ENCODE results near the gene LITAF.
"Not testable (repeated sequence)": the region's sequence is repeated elsewhere in the genome, so short reads cannot be mapped to it uniquely, and the experiment has no call there.

LITAF gene

DNA sequence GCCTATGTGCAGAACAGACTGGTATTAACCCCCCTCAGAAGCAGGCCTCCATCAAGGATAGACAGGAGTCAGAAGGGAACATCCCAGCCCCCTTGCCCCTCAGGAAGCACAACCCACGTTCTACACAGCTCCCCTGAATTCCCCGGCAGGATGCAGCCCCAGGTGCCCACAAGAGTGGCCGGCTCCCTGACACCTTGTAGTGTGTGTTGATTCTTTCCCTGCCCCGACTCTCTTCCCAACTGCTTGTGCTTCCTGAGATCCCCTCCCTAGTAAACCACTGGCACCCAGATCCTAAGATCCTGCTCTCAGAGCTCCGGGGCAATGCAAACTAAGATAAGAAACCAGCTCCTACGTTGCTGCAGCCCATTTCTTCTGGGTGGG lies 34.8 kb upstream of the LITAF start:
- no peak for DNase-seq (ENCODE audit: insufficient read length, low spot score)
- FAIRE-seq: no peak

DNA sequence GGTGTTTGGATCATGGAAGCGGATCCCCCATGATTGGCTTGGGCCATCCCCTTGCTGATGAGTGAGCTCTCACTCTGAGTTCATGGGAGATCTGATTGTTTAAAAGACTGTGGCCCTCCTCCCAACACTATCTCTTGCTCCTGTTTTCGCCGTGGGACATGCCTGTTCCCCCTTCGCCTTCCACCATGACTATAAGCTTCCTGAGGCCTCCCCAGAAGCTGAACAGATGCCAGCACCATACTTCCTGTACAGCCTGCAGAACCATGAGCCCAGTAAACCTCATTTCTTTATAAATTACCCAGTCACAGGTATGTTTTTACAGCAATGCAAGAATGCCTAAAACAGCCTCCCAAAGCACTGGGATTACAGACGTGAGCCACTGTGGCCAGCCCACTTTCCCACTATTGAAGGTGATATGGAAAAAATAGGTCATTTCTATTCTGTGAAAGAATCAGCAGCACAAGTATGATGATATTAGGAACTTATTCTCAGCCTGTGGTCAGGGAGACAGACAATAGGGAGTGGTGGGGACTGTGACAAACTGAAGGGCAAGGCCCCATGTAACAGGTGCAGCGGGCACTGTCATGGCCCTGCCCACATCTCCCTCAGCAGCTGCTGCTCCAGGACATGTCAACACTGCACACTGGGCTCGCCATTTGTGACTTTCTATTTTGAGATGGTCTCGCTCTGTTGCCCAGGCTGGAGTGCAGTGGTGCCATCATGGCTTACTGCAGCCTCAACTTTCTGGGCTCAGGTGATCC lies 33.7 kb upstream of the LITAF start:
- FAIRE-seq: no peak
- DNase-seq (ENCODE audit: insufficient read length, low spot score): no peak

DNA sequence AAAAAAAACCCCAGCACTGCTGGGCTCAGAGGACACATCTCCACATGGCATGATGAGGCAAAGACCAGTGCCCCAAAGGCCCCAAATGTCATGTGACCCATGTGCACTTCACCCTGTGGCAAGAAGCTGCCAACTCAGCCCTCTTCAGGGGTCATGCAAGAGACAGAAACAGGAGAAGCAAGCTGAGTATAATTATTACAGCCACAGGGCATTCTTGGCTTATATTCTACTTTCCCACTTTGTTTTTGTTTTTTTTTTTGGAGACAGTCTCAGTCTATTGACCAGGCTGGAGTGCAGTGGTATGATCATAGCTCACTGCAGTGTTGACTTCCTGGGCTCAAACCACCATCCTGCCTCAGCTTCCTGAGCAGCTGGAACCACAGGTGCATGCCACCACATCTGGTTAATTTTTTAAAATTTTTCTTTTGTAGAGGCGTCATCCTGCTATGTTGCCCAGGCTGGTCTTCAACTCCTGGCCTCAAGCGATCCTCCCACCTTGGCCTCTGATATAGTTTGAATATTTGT lies 32.7 kb upstream of the LITAF start:
- DNase-seq (ENCODE audit: insufficient read length, low spot score): no peak
- FAIRE-seq: peak; percentile 80

DNA sequence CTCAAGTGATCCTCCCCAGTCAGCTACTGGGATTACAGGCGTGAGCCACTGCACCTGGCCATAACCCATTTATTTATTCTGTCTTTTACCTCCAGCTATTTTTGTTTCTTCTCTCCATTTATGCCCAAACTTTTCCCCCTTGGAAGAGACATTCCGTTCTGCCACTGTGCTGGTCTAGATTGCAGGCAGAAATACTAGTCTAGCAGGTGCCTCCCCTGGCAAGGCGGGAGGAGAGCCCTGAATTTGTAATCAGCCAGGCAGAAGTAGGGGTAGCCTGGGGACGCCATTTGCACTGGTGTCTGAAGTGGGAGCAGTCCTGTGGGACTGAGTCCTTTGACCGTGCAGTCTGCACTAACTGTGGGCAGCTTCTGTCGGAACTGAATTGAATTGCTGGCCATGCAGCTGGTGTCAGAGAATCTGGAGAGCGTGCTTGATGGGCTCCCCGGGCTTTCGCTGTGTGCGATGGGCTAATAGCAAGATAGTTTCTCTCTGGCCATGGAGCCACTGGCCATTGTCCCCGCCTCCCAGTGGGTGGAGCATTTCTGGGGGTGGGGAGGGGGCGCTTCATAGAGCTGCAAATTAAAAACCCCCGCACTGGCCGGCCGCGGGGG lies 31.5 kb upstream of the LITAF start:
- no peak for FAIRE-seq

DNA sequence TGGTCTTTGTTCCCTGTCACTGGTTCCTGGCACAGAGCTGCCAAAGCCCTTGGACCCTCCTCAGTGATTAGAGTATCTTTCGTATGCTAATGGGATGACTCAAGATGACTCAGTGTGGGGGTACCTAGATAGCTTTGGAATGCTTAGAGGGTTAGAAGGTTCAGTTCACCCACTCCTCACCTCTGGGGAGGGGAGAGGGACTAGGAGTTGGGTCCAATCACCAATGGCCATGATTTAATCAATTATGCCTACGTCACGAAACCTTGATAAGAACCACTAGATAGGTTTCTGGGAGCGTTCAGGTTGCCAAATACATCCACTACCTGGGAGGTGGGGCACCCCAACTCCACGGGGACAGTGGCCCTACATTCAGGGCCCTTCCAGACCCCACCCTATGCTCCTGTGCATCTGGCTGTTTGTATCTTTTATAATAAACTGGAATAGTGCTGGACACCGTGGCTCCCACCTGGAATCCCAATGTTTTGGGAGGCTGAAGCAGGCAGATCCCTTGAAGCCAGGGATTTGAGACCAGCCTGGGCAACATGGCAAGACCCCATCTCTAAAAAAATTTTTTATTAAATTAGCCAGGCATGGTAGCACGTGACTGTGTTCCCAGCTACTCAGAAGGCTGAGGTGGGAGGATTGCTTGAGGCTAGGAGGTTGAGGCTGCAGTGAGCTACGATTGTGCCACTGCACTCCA lies 29.2 kb upstream of the LITAF start:
- FAIRE-seq: no peak
- DNase-seq (ENCODE audit: insufficient read length, low spot score): no peak

More for the DNA sequence above, 31.5 kb upstream of the LITAF start:
- no peak for DNase-seq (ENCODE audit: insufficient read length, low spot score)

DNA sequence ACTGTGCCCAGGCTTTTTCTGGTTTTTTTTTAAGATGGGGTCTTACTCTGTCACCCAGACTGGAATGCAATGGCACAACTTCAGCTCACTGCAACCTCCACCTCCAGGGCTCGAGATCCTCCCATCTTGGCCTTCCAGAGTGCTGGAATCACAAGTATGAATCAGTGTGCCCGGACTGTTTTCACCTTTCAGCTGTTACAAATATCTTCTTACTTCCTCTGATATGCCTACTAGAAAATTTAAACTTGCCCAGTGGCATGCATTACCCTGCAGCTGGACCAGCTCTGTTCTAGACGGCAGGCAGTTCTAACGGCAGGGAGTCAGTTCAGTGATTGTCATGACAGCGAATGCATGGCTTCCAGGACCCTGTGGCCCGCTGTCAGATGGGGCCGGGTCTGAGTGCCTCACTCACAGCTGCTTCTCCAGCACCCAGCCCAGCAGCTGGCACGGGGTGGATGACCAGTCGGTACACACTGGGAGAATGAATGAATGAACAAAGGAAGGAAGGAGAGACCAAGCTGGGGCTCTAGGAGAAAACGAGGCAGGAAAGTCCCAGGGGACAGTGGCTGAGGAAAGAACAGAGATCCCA lies 28.0 kb upstream of the LITAF start:
- DNase-seq (ENCODE audit: insufficient read length, low spot score): no peak
- no peak for FAIRE-seq

DNA sequence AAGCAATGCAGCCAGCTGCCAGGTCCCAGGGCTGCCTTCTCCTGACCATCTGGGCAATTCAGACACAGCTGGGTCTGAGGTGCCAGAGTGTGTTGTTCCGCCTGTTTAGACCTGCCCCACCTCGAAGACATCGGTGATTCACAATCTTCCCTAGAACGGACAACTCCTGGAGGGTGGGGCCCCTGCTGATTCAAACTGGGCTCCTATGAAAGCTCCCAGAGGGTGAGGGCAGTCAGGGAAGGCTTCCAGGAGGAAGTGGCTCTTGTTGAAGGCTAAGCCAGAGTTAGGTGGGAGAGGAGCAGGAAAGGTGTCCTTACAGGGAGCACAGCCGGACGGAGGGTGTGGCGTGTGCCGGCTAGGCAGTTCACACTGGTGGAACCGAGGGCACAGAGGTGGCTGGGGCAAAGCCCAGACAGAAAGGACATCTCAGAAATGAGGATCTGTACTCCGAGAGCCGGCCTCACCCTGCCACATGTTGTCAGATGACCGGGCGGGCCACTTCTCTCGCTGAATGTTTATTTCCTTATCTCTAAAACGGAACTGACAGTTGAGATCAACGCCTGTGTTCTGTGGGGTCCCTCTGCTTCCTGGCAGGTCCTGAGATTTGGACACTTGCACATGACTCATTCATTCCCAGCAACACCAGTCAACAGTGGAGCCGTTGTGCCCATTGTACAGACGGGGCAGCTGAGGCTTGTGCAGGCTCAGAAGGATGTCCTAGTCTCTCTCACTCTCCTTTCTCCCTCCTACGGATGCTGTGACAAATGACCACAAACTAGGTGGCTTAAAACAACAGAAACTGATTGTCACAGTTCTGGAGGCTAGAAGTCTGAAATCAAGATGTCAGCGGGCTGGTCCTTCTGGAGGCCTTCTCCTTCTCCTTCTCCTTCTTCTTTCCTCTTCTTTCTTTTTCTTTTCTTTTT lies 26.9 kb upstream of the LITAF start:
- DNase-seq (ENCODE audit: insufficient read length, low spot score) (no peak), FAIRE-seq (peak; percentile 64)

DNA sequence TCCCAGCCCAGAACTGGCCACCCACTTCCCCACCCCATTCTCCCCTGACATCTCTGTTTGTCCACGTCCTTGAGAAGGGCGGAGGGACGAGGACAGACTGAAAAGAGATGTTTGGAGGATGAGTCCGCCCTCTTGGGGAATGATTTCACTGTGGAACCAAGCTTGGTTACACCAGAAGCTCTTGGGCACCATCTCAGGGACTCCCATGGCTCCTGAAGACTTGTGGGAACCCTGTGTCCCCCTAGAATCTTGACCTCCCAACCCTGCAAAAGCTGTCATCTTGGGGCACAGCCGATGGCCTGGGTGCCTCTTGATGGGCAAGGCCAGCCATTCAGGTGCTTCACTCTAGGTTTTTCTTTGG lies 25.9 kb upstream of the LITAF start:
- FAIRE-seq (no peak), DNase-seq (ENCODE audit: insufficient read length, low spot score) (no peak)

DNA sequence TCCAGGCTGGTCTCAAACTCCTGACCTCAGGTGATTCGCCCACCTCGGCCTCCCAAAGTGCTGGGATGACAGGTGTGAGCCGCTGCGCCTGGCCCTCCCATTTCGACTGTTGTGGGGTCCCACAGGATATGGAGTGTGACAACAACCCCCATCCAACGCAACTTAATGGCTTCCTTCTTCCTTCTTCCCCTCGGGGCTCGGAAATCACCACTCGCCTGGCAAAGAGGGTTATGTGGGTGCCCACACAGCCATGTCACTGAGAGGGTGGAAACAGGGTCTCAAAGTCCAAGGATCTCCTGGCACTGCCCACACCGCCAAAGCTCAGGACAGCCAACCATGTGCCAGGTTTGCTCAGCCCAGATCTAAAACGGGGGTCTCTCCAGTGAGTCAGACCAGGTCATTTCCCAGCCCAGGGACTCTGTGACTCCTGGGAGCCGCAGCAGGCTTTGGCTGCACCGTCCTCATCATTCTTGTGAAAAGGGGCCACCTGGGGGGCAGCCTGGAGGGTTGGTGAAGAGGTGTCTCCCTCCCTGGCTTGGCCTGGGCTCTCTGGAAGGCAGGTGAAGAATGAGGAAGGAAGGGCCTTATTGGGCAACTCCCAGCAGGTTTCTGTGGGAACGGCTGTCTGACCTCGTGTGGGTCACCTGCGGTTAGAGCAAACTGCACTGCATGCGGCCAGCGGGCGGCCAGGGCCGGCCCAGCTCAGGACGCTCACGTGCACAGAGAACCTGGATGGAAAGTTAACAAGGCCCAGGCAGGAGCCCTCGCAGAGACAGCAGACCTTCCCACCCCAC lies 25.3 kb upstream of the LITAF start:
- peak; percentile 61 for FAIRE-seq
- no peak for DNase-seq (ENCODE audit: insufficient read length, low spot score)

DNA sequence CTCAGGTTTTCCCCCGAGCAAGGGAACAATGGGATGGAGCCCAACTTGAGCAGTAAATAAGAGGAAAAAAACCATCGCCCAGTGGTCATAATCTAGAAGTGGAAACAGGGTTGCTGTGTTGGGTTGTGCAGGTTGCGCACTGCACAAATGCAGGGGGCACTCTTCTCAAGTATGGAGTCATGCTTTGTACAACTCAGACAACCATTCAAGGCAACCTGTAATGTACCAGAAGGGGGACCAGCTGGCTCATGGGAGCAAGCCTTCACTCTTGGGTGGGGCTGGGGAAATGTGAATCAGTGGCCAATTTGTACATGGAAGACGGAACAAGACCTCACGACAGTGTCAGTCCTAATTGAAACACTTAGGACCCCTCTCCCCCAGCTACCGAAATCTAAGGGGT lies 23.9 kb upstream of the LITAF start:
- FAIRE-seq (no peak), DNase-seq (ENCODE audit: insufficient read length, low spot score) (no peak)

DNA sequence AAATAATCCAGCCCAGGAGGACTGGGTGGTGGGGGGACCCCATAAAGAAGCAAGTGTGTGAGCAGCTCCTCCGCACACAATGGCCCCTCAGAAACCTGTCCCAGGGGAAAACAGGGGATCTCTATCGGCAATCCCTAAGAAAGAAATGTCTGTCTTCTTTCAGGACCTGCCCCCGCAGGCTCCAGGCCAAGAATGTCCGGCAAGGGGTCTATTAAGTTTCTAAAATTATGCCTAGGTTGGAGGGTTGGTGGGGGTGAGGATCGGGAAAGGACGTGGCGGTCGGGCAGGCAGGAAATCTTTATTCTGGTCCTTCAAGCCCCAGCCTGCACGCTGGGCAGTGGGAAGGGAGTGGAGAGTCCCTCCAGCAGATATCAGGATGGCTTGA lies 23.4 kb upstream of the LITAF start:
- FAIRE-seq: no peak
- no peak for DNase-seq (ENCODE audit: insufficient read length, low spot score)

DNA sequence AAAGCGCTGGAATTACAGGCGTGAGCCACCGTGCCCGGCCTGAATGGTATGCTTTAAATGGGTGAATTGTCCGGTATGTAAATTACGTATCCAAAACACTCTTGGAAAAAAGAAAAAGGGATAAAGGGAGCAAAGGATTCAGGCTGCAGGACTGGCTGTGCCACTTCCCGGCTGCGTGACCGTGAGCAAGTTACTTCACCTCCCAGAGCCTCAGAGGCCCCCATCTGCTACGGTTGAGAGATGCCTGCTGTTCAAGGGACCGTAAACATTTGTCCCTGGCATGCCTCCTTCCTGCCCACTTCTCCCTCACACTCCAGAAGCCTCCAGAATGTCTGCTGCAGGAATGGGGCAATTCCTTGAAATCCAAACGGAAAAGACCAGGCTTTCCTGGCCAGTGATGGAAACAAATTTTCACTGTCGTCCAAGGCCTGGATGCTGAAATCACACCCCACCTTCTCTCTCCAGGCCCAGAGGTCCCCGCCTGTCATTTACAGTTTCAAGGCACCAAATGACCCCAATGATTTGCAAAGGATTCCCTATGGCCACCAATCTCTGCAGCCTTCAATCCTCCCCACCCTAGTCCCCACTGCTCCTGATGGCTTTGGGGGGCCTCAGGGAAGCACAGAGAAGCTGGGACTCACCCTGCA lies 22.9 kb upstream of the LITAF start:
- DNase-seq (ENCODE audit: insufficient read length, low spot score): no peak

DNA sequence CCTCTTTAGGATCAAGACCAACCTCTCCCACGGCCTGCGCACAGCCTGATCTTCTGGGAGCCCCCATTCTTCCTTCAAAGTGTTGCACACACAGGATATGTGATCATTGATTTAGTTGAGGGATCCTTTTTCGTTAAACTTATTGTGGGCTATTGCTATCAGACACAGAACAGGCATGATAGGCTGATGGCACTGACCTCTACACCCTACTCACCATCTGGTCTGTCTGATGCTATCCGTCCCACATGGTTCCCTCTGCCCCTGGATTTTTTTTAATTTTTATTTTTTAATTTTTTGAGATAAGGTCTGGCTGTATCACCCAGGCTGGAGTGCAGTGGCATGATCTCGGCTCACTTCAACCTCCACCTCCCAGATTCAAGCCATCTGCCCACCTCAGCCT lies 19.2 kb upstream of the LITAF start:
- DNase-seq (ENCODE audit: insufficient read length, low spot score) (no peak), FAIRE-seq (no peak)

More for the DNA sequence above, 22.9 kb upstream of the LITAF start:
- FAIRE-seq: no peak

DNA sequence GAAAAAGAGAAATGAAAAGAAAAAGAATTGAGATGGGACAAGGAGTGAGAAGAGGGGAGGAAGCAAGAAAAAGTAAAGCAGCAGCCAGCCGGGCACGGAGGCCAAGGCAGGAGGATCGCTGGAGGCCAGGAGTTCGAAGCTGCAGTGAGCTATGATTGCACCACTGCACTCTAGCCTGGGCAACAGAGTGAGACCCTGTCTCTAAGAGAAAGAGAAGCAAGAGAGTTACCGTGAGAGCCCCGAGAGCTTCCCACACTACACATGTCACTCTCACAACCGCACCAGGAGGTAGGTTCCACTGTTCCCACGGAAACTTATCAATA lies 18.8 kb upstream of the LITAF start:
- FAIRE-seq (no peak), DNase-seq (ENCODE audit: insufficient read length, low spot score) (no peak)

DNA sequence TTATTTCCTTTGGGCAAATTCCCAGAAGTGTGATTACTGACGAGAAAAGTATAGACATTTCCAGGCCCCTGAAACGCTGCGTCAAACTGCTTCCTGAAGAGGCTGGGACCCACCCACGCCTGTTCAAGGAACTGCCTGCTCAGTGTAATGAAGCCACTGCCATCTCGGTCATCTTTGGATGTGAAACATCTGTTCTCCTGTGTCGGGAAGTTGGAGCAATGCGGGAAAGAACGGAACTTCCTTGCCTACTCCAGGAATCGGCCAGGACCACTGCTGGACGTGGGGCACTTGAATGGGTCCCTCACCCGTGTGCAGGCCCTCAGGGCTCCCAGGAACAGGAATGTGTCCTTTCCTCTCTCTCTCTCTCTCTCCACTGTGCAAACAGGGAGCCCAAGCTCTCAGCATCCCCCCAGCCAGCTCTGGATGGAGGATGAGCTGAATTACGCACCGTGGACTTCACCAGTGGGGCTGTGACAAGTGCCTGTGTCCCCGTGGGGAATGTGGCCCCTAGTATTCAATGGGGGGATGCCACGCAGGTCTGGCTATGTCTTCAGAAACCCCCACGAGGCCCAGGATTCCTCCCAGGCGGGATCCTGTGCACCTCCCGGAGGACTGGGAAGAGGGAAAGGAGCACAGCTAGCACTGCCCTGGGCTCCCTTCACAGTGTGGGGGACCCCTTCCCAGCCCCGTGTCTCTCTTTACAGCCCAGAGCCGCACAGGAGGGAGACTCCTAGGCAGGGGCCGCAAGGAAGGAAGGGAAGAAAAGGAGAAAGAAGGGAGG lies 18.3 kb upstream of the LITAF start:
- no peak for DNase-seq (ENCODE audit: insufficient read length, low spot score)
- no peak for FAIRE-seq

DNA sequence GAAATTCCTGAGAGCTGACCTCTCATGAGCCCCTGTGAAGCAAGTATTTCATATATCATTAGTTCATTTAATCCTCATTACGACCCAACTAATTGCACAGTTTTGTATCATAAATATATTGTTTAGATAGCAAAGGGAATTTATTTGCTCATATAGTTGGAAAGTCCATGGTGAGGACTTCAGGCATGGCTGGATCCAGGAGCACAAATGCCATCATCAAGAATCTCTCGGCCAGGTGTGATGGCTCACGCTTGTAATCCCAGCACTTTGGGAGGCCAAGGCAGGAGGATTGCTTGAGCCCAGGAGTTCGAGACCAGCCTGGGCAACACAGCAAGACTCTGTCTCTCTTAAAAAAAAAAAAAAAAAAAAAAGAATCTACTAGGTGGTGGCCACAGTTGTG lies 17.6 kb upstream of the LITAF start:
- not testable (repeated sequence) for DNase-seq (ENCODE audit: insufficient read length, low spot score); FAIRE-seq

DNA sequence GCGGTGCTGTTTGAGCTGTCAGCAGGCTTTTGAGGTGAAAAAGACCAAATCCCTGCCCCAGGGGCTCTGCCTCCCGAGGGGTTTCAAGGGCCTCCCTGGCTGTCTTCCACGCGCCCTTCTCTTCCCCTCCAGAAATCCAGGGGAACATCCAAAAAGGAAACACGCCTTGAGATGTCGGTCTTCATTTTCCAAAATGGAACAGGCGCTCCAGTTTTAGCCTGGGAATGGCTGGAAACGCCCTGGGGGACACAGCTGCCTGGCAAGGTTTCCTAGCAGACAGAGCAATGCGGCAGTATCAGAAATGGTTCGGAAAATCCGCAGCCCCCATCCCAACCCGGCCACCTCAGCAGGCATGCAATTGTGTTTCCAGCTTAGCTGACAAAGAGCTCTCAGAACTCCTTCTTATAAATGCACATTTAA lies 16.6 kb upstream of the LITAF start:
- no peak for FAIRE-seq
- no peak for DNase-seq (ENCODE audit: insufficient read length, low spot score)

DNA sequence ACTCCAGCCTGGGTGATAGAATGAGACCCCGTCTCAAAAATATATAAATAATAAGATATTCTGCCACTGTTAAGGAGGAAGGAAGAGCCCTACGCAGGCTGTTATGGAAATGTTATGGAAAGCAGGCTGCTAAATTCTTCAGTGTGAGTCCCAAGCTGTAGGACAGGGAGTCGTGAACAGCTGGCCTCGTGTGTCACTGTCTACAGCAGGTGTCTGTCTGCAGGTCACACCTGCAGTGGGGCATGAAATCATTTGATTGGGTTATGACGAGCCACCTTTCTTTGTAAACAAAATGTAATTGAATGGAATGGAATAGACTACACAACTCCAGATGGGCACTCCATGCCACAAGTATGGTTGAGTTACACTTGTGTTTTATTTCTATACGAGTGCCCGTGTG lies 15.6 kb upstream of the LITAF start:
- FAIRE-seq (no peak), DNase-seq (ENCODE audit: insufficient read length, low spot score) (no peak)

DNA sequence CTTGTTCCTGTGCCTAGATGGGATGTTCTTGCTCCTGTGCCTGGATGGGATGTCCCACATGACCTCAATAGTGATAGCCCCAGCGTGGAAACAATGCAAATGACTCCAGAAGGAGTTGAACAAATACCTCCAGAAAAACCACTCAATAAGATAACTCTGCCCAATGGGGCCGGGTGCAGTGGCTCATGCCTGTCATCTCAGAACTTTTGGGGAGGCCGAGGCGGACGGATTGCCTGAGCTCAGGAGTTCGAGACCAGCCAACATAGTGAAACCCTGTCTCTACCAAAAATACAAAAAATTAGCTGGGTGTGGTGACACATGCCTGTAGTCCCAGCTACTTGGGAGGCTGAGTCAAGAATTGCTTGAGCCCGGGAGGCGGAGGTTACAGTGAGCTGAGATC lies 15.2 kb upstream of the LITAF start:
- DNase-seq (ENCODE audit: insufficient read length, low spot score): no peak
- no peak for FAIRE-seq

All from GM19239 (cell line).